ENCODE measurements around the gene ADAM22. TPM values are rescaled to one million over a fixed set of nuclear protein-coding genes. Genes with fewer than 3 reads are reported as not detected.

ADAM22 gene
- total and polyA plus RNA-seq, 10 of the 15 experiments (the other 5 are each of a cell fraction or from before 2014, with no cell fraction given), result 1.4 to 24.5 (median 7.6) TPM

DNA sequence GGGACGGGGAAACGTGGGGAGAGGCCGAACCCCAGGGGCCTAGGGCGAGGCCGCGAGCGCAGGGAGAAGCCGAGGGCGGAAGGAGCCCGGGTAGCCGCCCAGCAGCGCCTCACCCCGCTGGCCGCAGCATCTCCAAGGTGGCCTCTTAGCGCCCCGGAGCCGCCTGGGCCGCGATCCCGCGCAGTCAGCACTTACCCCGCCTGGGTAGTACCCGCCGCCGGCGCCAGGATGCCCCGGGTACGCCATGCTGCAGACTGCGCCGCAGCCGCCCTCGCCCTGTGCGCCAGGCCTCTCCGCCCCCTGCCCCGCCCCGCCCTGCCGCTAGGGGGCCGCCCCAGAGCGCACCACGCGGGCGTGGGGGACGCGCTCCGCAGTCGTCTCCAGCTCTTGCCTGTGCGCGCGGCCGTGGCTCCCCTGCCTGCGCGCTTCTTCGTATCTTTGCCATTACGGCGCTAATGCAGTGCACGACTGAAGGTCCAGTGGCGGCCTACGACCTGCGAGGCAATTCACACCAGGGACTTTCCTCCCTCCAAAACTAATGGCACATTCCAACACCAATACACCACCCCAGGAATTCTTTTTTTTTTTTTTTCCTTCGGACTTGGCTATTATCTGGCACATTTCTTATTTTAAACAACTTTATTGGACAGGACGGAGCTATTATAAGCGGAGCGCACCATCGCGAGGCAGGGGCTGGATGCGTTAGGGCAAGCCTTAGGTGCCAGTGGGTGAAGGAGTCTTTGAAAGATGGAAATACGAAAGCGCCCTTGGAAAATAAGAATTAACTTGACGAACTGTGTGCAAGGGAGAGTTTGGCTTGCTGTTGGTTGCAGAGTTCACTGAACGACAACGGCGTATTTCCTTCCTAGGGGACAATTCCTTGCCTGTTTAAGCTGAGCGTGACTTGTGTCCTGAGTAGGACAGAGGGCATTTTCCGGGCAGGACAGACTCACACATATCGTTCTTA, 286.0 kb downstream of the ADAM22 start, which contains the start of gene SRI (continued):
- TF ChIP-seq, protein P1, sequence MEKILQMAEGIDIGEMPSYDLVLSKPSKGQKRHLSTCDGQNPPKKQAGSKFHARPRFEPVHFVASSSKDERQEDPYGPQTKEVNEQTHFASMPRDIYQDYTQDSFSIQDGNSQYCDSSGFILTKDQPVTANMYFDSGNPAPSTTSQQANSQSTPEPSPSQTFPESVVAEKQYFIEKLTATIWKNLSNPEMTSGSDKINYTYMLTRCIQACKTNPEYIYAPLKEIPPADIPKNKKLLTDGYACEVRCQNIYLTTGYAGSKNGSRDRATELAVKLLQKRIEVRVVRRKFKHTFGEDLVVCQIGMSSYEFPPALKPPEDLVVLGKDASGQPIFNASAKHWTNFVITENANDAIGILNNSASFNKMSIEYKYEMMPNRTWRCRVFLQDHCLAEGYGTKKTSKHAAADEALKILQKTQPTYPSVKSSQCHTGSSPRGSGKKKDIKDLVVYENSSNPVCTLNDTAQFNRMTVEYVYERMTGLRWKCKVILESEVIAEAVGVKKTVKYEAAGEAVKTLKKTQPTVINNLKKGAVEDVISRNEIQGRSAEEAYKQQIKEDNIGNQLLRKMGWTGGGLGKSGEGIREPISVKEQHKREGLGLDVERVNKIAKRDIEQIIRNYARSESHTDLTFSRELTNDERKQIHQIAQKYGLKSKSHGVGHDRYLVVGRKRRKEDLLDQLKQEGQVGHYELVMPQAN (conservative IDR thresholded peaks at IDR 0.05), result peak; percentile 85
- TF ChIP-seq SIX5 (IDR thresholded peaks at IDR 0.05; ENCODE audit: low read depth, low read length, severe bottlenecking), result no peak
- TF ChIP-seq TCF3 (IDR thresholded peaks at IDR 0.05; ENCODE audit: borderline replicate concordance, insufficient read depth, low read depth, low read length), result 0 out of 2 replicates have a peak, but pooled peaks have one; percentile 29
- peak; percentile 78 for TF ChIP-seq SMAD5 (IDR thresholded peaks at IDR 0.05; ENCODE audit: low read depth)
- TF ChIP-seq NR2F1 (conservative IDR thresholded peaks at IDR 0.05), result peak; percentile 78
- TF ChIP-seq, protein P2, sequence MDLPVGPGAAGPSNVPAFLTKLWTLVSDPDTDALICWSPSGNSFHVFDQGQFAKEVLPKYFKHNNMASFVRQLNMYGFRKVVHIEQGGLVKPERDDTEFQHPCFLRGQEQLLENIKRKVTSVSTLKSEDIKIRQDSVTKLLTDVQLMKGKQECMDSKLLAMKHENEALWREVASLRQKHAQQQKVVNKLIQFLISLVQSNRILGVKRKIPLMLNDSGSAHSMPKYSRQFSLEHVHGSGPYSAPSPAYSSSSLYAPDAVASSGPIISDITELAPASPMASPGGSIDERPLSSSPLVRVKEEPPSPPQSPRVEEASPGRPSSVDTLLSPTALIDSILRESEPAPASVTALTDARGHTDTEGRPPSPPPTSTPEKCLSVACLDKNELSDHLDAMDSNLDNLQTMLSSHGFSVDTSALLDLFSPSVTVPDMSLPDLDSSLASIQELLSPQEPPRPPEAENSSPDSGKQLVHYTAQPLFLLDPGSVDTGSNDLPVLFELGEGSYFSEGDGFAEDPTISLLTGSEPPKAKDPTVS (IDR thresholded peaks at IDR 0.05; ENCODE audit: low read depth, low read length), result no peak
- no peak for TF ChIP-seq YBX1 (IDR thresholded peaks at IDR 0.05)
- TF ChIP-seq LARP7 (IDR thresholded peaks at IDR 0.05), result peak; percentile 98
- 0 out of 2 replicates have a peak, but pooled peaks have one; percentile 88 for TF ChIP-seq RB1 (IDR thresholded peaks at IDR 0.05; ENCODE audit: borderline replicate concordance)
- peak; percentile 97 for TF ChIP-seq JUND (IDR thresholded peaks at IDR 0.05; ENCODE audit: low read depth, low read length)
- TF ChIP-seq, protein P3, sequence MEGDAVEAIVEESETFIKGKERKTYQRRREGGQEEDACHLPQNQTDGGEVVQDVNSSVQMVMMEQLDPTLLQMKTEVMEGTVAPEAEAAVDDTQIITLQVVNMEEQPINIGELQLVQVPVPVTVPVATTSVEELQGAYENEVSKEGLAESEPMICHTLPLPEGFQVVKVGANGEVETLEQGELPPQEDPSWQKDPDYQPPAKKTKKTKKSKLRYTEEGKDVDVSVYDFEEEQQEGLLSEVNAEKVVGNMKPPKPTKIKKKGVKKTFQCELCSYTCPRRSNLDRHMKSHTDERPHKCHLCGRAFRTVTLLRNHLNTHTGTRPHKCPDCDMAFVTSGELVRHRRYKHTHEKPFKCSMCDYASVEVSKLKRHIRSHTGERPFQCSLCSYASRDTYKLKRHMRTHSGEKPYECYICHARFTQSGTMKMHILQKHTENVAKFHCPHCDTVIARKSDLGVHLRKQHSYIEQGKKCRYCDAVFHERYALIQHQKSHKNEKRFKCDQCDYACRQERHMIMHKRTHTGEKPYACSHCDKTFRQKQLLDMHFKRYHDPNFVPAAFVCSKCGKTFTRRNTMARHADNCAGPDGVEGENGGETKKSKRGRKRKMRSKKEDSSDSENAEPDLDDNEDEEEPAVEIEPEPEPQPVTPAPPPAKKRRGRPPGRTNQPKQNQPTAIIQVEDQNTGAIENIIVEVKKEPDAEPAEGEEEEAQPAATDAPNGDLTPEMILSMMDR (IDR thresholded peaks at IDR 0.05 in 2 of 3, conservative IDR thresholded peaks at IDR 0.05 in 1 of 3; ENCODE audit: control insufficient read depth in 2 of 3, extremely low read depth in 1 of 3, insufficient read depth in 1 of 3, low read depth in 3 of 3, low read length in 3 of 3), result peak; percentile 43 to 73 (median 70); a peak in 5 of 6 replicates
- TF ChIP-seq POLR2A (IDR thresholded peaks at IDR 0.05; ENCODE audit: low read depth, low read length), result peak; percentile 95
- peak in 1 of 2 experiments; percentile 28; a peak in 1 of 4 replicates for TF ChIP-seq ETV6 (conservative IDR thresholded peaks at IDR 0.05 in 1 of 2, IDR thresholded peaks at IDR 0.05 in 1 of 2; ENCODE audit: borderline replicate concordance in 1 of 2, low read depth in 1 of 2)
- 0 out of 2 replicates have a peak, but pooled peaks have one; percentile 61 for TF ChIP-seq ESRRA (IDR thresholded peaks at IDR 0.05; ENCODE audit: low read length)
- TF ChIP-seq, protein P4, sequence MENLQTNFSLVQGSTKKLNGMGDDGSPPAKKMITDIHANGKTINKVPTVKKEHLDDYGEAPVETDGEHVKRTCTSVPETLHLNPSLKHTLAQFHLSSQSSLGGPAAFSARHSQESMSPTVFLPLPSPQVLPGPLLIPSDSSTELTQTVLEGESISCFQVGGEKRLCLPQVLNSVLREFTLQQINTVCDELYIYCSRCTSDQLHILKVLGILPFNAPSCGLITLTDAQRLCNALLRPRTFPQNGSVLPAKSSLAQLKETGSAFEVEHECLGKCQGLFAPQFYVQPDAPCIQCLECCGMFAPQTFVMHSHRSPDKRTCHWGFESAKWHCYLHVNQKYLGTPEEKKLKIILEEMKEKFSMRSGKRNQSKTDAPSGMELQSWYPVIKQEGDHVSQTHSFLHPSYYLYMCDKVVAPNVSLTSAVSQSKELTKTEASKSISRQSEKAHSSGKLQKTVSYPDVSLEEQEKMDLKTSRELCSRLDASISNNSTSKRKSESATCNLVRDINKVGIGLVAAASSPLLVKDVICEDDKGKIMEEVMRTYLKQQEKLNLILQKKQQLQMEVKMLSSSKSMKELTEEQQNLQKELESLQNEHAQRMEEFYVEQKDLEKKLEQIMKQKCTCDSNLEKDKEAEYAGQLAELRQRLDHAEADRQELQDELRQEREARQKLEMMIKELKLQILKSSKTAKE (IDR thresholded peaks at IDR 0.05; ENCODE audit: low read depth, poor library complexity, severe bottlenecking), result peak; percentile 75

All from GM12878 (cell line).